ENCODE measurements around the gene MAGEL2.
"Not testable (repeated sequence)": the region's sequence is repeated elsewhere in the genome, so short reads cannot be mapped to it uniquely, and the experiment has no call there.

The MAGEL2 gene

DNA sequence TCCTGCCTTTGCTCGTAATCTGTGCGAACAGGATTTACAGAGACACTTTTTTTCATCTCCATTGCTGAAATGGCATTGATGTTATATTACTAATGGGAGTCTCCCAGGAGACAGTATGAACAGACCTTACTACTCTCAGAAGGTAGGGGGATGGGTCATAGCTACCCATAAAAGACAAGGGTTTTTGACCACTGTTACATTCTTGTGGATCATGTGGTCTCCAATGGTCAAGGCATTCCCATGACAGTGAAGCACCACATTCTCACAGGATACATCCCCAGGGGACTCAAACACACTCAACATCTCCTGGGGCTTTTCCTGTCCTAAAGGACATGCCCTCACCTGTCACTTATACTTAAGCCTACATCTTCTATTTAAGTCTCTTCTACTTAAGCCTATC lies 41.4 kb downstream of the MAGEL2 start:
- no peak for DNase-seq

DNA sequence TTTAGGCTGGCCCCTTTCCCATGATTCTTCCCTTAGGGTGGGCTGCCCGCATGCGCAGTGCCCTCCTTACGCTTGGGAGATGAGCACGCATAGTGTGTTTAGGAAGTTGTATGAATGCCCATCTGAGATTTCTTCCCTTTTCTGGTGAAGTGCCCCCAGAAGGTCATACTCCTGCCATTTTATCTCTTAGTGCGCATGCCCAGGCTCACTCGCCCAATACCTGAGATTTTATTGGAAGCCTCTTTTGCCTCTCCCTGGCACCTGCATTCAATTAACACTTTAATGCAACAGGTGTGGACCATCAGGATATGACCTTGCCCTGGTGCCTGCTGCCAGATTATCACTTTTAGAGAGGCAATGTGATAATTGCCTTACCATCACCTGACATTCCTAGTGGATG lies 45.5 kb downstream of the MAGEL2 start:
- no peak for DNase-seq

DNA sequence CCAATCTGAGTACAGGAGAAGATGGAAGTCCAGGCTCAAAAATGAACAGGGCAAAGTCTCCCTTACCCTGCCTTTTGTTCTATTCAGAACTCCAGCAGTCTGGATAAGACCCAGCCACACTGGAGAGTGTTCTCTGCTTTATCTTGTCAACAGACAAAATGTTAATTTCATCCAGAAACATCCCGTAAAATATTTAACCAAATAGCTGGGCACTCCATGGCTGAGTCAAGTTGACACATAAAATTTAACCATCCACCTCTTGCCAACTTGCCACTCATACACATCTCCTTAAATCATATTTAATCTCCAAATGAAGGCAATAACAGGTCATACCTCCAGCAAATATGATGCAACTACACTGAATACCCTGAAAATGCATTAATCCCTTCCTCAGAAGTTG lies 48.6 kb downstream of the MAGEL2 start:
- DNase-seq, result no peak

DNA sequence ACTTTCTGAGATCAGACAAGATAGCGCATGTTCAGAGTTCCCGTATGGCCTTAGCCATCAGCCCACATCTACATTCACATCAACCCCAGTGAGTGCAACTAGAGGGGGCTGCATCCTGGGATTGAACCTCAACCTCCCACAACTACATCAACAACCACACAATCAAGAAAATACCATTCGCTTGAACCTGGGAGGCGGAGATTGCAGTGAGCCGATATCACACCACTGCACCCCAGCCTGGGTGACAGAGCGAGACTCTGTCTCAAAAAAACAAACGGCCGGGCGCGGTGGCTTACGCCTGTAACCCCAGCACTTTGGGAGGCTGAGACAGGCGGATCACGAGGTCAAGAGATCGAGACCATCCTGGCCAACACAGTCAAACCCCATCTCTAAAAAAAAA lies 50.4 kb downstream of the MAGEL2 start:
- DNase-seq, result not testable (repeated sequence)

DNA sequence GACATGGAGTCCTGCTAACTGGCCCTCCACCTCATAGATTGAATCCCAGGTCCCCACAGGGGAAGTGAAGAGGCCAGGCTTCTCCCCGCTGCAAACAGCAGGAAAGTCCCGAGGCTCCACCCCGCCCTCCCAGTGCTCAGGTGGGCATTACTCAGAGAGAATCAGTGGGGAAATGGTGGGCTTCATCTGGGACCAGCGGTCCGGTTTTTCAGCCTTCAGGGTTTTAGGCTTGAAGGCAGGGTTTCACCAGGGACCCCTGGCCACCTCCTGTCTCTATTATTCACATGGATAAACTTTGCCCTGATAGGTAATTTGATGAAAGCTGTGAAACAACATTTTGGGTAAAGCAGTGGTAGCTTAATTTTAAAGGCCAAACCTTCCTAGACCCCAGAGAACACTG lies 50.9 kb downstream of the MAGEL2 start:
- no peak for DNase-seq

DNA sequence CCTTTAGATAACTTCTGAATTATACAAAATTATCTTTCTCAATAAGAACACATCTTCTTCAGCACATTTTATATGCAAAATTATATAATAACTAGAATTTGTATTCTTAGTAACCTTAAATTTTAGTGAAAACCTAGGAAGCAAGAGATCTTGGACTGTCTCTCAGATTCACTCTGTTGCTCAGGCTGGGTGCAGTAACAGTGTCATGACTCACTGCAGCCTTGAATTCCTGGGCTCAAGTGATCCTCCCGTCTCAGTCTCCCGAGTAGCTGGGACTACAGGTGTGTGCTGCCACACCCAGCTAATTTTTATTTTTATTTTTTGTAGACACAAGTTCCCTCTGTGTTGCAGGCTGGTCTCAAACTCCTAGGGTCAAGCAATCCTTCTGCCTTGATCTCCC lies 52.3 kb downstream of the MAGEL2 start:
- DNase-seq, result no peak

DNA sequence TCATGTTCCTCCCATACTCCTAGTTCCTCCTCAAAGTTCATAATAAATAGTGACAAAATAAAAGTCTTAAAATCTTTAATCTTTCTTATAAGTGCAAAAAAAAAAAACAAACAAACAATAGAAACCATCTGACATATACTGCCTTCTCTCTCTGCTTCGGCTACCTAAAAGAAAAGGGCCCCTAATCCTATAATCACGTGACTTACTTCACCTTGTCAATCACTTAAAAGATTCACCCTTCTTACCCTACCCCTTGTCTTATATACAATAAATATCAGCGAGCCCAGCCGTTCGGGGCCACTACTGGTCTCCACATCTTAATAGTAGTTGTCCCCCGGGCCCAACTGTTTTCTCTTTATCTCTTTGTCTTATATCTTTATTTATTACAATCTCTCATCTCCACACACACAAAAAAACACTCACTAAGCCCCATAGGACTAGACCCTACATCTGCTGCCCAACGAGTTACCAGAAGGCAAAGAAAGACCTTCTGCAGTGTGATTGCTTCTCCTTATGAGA lies 53.4 kb downstream of the MAGEL2 start:
- DNase-seq, result no peak

All from fibroblast of skin of back (primary cell).